Posterior vena cava (tissue), 2 donors: ENCODE measurements around the gene CMIP. TPM values are rescaled to one million over a fixed set of nuclear protein-coding genes. Genes with fewer than 3 reads are reported as not detected.

ENCODE experiments used
- DNase-seq: peaks from one replicate; pipeline ENCODE4 v3.0.0-alpha.2; 2020; ENCODE audit warnings: low spot score
- intact Hi-C, 2 donors: fragments of 100-400 bp; cut with DNase I; formaldehyde crosslinking; loops; one replicate each; pipeline versions ENCODE4 v1.14.1 to v1.14.2; 2022 to 2023
- total RNA-seq, 2 donors: library from RNA; stranded (reverse); fragmentation: NEBNext Ultra II Directional; extraction: Animal tissue kit (Norgen Biotek cat#: 25700); gene quantifications; one replicate each; pipeline ENCODE4 v1.2.1, GENCODE V29; 2021
- donor health status: DM: yes; HTN: yes; CAD: no.
- donor health status: DM: yes; HTN: yes; CAD: no.

Gene CMIP
- total RNA-seq, 2 donors from 2014 or later, result 38.2 to 45.2 TPM

- intact Hi-C loops, result loop anchor here in 1 of 2 donors (10.0 kb wide), 1 partner anchor 171 kb away; no protein-coding TSS in a partner anchor
- no peak for DNase-seq
Measured at GRCh38 chr16:81443688-81444447, 740 bp upstream of the CMIP start.

DNA sequence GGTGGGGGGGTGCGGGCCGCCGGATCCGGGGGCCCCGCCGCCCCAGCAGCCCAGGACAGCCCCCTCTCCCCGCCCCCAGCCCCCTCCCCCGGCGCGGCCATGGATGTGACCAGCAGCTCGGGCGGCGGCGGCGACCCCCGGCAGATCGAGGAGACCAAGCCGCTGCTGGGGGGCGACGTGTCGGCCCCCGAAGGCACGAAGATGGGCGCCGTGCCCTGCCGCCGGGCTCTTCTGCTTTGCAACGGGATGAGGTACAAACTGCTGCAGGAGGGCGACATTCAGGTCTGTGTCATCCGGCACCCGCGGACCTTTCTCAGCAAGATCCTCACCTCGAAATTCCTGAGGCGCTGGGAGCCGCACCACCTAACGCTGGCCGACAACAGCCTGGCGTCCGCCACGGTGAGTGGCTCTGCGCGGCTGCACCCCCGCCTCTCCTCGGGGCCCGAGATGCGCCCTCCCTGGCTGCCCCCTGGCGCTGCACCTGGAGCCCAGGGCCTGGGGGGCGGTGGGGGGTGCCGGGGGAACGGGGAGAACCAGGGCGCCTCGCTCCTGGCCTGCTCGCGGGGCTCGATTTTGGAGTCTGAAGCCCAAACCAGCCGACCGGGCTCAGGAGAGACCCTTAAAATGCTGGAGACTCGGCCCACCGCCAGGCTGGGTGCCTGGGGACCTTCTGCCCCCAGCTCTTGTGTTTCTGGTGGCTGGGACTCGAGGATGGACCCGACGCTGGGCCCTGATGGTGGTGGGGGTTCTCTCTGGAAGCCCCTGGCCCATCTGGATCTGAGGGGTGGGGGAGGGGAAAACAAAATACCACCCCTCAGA, 744 bp downstream of the CMIP start:
- DNase-seq, result peak; percentile 82
- intact Hi-C loops, result loop anchor here (5.0 to 10.0 kb wide), 2 partner anchors 169 to 1542 kb away; no protein-coding TSS in a partner anchor

DNA sequence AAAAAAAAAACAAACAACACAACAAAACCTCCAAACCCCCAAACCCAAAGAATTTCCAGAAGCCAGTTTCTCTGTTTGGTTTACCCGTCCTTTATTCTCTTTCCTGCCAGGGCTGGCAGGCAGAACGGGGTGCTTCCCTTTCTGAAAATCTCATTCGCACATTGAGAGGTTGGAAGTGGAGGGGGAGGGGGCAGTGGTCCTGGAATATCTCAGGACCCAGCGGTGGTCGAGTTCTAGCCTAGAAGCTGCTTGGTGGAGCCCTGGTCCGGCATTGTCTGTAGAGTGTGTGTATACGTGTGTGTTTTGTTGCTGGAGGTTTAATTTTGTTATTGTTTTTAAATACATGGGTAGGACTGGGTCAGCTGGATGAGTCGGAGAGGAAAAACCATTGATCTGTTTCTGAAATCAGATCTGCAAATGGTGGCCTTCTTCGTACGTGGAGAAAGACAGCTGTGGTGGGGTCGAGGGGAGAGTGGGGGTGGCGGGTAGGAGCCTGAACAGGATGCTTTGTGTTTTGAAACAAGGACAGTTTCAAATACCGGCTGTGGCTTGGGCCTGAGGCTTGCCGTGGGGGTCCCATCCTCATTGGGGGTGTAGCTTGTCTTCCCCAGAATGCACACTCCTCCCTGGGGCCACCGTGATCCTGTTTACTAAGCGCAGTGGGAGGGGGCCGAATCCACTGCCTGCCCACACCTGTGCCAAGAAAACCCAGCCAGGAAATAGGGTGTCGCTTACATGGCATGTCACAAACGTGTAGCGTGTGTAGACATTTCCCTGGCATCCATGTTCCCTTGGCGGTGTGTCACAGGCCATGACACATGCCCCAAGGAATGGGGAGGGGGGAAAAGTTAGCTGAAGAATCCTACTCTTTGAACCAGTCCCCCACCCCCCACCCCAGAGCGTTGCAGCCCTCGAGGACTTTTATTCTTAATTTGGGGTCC, 1.6 kb downstream of the CMIP start:
- intact Hi-C loops, result loop anchor here (5.0 to 10.0 kb wide), 2 partner anchors 169 to 1541 kb away; no protein-coding TSS in a partner anchor
- peak; percentile 79 for DNase-seq

GRCh38 chr16:81446907-81447268, 2.3 kb downstream of the CMIP start:
- intact Hi-C loops, result loop anchor here (5.0 to 10.0 kb wide), 2 partner anchors 168 to 1540 kb away; no protein-coding TSS in a partner anchor
- peak; percentile 80 for DNase-seq

DNA sequence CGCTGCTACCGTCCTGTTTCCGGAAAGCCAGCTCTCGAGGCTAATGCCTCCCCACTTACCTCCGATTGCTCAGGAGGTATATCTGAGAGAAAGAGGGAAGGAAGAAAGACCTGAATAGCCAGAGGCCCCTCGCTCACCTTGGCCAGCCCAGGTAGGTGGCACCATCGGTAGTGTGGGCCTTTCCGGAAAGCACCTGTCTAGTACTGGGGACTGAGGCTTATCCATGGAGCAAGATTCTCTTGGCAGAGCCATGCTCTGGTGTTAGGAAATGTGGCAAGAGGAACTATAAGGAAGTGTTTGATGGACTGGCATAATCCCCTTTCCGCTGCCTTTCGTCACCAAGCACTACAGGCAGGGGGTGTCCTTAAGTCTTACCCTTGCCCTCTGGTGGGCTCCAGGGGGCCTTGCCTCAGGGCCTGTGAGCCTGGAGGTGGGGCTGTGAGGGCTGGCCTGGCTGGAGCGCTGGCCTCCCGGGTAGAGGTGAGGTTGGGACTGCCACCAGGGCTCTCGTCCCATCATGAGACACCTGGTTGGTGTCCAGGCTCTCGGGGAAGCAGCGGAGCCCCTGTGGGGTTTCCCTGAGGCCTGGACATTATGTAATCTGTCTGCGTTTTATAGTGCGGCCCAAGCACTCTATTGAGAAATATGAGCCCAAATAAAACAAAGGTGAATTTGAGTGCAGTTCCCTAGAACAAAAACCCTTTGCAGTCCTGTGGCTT, 2.9 kb downstream of the CMIP start:
- DNase-seq, result peak; percentile 79
- intact Hi-C loops, result loop anchor here (5.0 to 10.0 kb wide), 2 partner anchors 167 to 1540 kb away; no protein-coding TSS in a partner anchor

GRCh38 chr16:81448154-81449131, 3.8 kb downstream of the CMIP start:
- peak; percentile 79 for DNase-seq
- intact Hi-C loops, result loop anchor here (5.0 to 10.0 kb wide), 2 partner anchors 166 to 1539 kb away; no protein-coding TSS in a partner anchor

DNA sequence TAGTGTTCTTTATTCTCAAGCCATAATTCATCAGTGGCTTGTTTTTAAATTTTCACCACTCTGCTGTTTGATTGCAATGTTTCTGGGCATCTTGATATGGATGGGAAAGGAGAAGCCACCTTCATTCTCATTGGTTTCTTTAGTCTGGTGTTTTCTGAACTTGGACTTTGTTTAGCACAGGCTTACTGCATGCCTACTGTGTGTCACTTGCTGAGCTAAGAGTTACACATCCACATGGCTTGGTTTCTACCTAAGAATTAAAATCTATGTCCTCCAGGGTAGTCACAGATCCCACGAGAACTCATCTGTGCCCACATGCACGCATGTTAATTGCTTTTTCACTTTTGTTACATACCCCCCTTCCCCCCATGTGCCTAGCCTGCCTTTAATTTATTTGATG, 4.6 kb downstream of the CMIP start:
- no peak for DNase-seq
- intact Hi-C loops, result loop anchor here (5.0 to 10.0 kb wide), 2 partner anchors 166 to 1538 kb away; no protein-coding TSS in a partner anchor

GRCh38 chr16:81449899-81450608, 5.4 kb downstream of the CMIP start:
- intact Hi-C loops, result loop anchor here (5.0 to 10.0 kb wide), 2 partner anchors 165 to 1537 kb away; no protein-coding TSS in a partner anchor

DNA sequence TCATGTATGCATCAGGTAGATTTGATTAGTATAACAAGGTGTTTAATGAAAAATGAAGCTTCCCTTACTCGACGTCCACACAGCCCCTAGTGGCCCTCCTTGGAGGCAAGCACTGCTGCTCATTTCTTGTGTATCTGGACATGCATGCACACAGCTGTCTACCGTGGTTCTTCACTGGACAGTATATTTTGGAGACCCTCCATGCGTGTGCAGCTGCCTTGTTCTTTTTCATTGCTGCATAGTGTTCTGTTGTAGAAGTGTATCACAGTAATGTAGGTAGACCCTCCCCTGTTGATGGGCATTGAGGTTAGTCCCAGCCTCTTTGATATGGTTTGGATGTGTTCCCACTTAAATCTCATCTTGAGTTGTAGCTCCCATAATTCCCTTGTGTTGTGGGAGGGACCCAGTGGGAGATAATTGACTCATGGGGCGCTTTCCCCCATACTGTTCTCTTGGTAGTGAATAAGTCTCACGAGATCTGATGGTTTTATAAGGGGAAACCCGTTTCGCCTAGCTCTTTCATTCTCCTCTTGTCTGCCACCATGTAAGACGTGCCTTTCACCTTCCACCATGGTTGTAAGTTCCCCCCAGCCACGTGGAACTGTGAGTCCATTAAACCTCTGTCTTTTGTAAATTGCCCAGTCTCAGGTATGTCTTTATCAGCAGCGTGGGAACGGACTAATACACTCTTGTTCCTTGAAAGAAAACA, 6.3 kb downstream of the CMIP start:
- intact Hi-C loops, result no loop called here
- DNase-seq, result no peak

More at GRCh38 chr16:81449899-81450608, 5.4 kb downstream of the CMIP start:
- DNase-seq, result no peak

GRCh38 chr16:81451753-81452680, 7.4 kb downstream of the CMIP start:
- intact Hi-C loops, result no loop called here
- peak; percentile 80 for DNase-seq

DNA sequence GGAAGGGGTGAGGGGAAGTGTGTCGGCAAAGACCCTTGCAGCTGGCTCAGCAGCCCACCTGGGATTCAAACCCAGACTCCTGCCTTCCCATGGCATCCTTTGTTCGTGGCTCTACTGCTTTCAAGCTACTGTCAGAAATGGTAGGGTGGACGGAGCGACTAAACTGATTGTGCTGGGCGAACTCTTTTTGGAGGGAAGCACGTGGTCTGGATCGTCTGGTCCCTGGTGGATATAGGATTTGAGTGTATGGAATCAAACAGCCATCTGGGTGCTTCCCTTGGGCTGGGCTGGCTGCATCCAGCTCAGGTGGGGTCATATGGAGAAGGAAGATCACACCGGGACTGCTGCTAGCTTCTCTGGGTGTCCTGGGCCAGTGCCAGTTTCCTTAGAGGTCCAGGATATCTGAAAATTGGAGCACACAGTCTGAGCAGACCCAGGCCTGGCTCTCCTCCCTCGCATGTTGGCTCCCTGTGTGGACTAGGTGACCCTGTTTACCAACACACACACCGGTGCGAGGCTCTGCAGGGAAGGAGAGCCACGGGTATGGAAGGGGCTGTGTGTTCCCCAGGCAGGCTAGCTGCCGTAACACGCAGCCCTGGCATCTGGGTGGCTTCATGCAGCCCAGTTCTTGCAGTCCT, 8.6 kb downstream of the CMIP start:
- DNase-seq, result peak; percentile 73
- intact Hi-C loops, result no loop called here

- no peak for DNase-seq
- intact Hi-C loops, result no loop called here
Measured at GRCh38 chr16:81454044-81454443, 9.4 kb downstream of the CMIP start.

GRCh38 chr16:81455006-81455405, 10.4 kb downstream of the CMIP start:
- no peak for DNase-seq
- intact Hi-C loops, result no loop called here

GRCh38 chr16:81455720-81456494, 11.3 kb downstream of the CMIP start:
- DNase-seq, result no peak
- intact Hi-C loops, result no loop called here
